GM19099 (cell line): ENCODE results near the gene CARD14.

Experiments used
- POLR2A ChIP-seq: IDR thresholded peaks from 3 replicates; pipeline ENCODE4 v1.6.1; 2011; ENCODE audit warnings: low read depth; ENCODE audit not compliant: insufficient read length; ENCODE audit errors: extremely low read depth

Gene CARD14

DNA sequence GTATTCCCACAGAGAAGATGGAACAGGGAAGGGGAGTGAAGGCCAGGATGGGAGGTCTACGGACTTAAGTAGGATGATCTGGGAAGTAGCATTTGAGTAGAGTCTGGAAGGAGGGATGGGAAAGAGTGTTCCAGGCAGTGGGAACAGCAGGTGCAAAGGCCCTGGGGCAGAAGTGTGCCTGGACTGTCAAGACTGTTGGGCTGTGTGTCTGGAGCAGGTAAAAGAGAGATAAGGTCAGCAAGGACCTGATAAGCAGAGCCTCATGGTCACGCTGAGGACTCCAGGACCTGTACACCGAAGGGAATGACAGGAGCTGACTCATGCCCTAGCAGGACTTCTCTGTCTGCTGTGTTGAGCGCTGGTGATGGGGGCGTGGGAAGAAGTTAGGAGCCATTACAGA lies 723 bp upstream of the CARD14 start:
- no peak for TF ChIP-seq POLR2A

DNA sequence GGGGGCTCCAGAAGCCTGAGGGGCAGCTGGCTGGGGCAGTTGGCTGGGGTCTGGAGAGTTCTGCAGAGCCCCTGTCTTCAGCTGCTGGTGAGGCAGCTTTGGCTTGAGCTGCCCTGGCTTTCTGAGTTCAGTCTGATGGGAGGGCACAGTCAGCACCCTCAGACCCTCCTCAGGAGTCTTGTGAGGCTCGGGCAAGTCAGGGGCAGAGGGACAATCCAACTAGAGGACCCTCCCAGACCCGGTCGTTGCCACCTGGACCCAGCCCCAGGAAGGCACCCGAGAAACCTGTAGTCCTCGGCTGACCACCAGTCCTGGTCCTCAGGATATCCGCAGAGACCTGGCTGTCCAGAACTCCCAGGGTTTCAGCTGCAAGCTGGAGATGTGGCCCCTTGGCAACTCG lies 1.9 kb downstream of the CARD14 start:
- no peak for TF ChIP-seq POLR2A

DNA sequence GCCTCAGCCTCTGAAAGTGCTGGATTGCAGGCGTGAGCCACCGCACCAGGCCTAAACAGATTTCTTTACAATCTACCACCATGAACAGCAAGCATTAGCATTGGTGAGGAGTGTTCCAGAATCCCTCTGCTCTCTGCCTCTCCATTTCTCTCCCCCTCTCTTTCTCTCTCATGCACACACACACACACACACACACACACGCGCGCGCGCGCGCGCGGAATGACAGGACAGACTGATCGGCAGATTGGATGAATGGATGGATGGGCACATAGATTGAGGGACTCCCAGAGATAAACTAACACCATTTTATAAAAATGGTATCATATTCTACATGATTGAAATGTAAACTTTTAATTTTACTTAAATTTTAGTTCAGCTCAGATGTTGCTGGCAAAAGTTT lies 3.3 kb downstream of the CARD14 start:
- TF ChIP-seq POLR2A = no peak

DNA sequence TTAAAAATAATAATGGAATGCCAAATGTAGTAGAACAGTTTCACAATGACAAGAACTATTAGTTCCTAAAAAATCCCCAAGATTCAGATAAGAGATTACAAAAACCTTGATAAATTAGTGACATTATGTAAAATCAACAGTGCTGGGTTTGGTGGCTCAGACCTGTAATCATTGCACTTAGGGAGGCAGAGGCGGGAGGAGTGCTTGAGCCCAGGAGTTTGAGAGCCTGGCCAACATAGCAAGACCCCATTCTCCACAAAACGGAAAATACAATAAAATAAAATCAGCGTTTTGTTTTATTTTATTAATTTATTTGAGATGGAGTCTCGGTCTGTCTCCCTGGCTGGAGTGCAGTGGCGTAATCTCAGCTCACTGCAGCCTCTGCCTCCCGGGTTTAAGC lies 4.1 kb downstream of the CARD14 start:
- TF ChIP-seq POLR2A = no peak

DNA sequence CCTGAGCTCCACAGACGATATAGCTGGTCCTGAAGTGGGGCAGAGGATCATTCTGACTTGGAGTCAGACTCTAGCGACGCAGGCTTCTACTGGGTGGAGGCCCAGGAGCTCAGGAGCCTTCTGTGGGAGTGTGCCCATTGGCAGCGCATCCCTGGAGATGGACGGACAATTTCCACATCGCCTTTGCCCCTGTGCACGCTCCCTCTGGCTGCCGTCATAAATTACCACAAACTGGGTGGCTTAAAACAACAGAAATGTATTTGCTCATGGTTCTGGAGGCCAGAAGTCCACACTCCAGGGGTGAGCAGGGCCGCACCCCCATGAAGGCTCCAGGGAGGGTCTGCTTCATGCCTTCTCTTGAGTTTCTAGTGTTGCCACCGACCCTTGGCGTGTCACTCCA lies 6.9 kb downstream of the CARD14 start:
- no peak for TF ChIP-seq POLR2A

DNA sequence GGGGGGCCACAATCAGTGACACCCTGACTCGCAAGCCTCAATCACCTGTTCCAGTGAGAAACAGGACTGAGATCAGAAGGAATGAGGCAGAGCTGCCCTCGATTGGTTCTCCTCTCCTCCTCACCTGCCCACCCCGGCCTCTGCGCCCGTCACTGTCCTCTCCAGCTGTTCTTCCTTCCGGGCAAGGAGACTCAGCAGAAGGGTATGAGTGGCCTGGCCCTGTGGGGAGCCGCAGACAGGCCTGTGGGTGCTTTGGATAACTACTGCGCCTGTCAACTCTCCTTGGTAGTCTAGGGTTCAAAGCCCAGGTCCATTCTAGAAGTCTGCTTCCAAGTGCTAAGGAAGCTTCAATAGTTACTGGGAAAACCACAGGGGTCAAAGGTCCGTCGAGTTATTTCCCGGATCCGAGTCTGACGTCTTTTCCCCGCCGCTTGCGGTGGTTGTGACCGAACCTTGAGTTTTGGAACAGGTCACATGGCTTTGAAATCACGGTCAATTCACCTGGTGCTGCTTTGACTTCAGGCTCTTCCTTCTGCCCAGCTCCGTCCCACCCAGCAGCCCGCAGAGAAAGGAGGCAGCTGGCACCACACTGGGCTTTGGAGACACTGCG lies 8.3 kb downstream of the CARD14 start:
- TF ChIP-seq POLR2A = no peak

DNA sequence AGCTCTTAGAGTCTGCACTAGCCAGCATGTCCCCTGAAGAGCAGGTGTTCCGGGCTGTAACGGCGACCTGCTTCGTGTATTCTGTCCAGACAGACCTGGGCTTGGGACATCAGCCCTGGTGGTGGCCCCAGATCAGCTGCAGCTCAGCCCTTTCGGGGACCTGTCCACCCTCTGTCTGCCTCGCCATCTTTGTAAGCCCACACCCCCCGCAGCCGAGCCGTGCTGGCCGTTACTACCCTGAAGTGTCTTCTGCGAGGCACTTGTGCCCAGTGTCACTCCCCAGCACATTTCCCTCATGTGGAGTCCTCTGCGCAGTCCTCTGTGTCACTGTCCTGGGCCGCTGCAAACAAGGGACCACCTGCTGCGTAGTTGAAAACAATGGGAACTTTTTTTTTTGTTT lies 10.4 kb downstream of the CARD14 start:
- no peak for TF ChIP-seq POLR2A

DNA sequence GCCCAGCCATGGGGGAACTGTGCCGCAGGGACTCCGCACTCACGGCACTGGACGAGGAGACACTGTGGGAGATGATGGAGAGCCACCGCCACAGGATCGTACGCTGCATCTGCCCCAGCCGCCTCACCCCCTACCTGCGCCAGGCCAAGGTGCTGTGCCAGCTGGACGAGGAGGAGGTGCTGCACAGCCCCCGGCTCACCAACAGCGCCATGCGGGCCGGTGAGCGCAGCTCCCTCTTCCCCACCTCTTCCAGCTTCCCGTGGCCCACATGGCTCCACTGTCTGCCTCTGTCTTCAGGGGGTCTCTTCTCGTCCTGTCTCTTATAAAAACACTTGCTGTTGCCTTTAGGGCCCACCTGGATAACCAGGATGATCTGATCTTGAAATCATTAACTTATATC lies 11.6 kb downstream of the CARD14 start:
- TF ChIP-seq POLR2A = no peak

DNA sequence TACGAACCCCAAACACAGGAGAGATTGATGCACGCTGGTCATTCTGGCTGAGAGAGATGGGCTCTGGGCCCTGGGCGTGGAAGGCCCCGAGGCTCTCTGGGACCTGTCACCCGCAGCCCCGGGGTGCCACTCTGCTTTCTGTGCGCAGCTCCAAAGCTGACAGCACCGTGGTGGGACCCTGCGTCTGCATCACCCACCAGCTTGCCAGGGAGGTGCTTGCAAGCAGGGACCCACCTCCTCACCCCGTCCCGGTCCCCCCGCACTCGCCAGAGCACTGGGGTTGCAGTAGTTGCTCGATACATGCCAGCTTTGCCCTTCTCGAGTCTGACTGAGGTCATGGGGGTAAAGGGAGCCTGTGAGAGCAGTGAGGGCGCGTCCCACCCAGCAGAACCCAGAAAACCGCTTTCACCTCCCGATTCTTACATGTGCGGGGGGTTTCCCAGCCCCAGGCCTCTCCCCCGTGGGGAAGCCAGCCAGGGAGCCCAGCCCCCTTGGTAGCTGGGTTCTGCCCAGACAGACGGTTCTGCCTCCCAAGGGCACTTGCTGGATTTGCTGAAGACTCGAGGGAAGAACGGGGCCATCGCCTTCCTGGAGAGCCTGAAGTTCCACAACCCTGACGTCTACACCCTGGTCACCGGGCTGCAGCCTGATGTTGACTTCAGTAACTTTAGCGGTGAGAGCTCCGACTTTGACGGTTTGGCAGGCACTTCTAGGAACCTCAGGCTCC lies 12.5 kb downstream of the CARD14 start:
- no peak for TF ChIP-seq POLR2A

DNA sequence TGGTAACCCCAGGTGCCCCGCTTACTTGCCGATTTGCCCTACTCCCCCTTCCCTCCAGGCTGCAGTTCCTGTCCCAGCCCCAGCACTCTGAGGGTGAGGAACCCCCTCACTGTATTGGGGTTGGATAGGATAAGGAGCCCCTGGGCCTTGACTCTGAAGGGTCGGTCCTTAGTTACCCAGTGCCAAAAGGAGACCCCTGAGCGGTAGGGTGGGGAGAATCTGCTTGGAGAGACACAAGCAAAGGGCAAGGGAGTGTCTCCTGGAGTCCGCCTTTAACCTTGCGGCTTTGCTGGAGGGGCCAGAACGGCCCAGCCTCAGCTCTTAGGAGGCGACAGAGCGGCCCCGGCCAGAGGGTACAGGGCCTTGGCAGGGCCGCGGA lies 13.0 kb downstream of the CARD14 start:
- TF ChIP-seq POLR2A = no peak

DNA sequence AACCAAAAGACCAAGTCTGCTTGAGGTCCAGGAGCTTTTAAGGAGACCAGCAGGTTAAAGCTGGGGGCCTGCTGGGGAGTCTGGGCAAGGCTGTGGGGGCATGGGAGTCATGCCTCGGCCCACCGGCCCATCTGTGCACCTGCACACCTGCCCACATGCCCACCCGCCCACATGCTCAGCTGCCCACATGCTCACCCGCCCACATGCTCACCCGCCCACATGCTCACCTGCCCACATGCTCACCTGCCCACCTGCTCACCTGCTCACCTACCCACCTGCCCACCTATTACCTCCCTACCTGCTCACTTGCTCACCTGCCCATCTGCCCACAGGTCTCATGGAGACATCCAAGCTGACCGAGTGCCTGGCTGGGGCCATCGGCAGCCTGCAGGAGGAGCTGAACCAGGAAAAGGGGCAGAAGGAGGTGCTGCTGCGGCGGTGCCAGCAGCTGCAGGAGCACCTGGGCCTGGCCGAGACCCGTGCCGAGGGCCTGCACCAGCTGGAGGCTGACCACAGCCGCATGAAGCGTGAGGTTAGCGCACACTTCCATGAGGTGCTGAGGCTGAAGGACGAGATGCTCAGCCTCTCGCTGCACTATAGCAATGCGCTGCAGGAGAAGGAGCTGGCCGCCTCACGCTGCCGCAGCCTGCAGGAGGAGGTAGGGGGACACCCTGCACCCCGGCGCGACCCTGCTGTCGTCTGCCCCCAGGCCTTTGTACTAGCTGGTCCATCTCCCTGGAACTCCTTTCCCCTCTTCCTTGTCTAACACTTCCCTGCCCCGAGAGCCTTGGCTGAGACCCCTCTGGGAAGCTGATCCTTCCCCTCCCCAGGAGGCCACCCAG lies 14.0 kb downstream of the CARD14 start:
- TF ChIP-seq POLR2A = no peak

DNA sequence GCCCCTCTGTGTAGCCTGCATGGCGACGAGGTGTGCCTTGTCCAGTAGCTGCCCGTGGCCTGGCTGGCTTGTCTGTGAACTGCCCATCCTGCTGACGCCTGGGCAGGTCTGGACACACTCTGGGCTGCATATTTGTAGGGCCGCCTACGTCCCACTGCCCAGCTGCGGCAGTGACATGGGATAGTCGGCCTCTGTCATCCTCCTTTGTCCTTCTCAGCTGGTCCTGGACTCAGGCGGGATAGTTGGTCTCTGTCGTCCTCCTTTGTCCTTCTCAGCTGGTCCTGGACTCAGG lies 14.5 kb downstream of the CARD14 start:
- no peak for TF ChIP-seq POLR2A

DNA sequence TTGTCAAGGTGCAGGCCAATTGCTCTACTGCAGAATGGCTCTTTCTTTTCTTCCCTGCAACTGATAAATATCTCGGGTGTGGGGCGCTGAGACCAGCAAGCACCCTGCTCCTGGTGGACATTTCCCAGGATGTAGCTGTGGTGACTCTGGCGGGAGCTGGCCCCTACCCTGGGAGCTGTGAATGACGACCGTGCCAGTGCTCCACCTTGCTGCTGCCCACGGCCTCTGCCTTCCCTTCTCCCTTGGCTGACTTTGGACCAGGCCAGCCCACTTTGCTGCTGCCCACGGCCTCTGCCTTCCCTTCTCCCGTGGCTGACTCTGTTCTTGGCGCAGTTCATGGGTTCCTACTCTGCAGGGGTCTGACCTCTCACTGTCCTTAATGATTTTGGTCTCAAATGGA lies 16.1 kb downstream of the CARD14 start:
- no peak for TF ChIP-seq POLR2A

DNA sequence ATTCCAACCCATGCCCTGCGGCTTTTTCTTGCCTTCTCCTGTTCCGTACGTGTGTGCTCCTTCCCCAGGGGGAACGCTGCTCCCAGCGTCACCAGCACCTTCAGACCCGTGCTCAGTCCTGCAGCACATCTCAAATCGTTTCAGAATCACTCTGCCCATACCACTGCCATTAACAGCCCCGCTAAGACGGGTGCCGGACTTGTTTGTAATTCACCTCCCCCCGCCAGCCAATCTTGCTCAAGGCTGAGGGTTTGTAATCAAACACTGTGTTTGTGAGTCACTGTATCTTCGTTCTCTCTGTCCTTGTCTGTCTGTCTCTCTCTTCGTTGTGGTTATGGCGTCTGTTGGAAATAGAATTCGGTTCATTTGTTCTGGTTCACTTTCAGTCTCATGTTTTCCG lies 17.3 kb downstream of the CARD14 start:
- no peak for TF ChIP-seq POLR2A

DNA sequence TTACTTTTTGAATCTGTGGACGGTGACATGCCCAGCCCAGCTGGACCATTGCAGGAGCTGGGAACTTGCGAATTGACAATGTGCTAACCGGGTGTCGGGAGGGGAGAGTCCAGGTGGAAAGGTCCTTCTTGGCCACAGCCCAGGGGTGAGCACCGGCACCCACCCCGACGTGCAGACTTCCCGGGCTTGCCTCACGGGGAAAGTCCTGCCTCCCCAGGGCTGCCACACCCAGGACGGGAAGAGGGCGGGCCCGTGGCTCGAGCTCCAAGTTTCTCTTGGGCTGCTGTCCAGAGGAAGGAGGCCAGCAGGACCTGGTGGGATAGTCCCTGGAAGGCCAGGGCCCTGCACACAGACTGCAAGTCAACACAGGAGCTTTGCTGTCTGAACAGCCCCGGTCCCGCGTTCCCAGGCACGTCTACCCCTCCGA lies 17.7 kb downstream of the CARD14 start:
- no peak for TF ChIP-seq POLR2A

DNA sequence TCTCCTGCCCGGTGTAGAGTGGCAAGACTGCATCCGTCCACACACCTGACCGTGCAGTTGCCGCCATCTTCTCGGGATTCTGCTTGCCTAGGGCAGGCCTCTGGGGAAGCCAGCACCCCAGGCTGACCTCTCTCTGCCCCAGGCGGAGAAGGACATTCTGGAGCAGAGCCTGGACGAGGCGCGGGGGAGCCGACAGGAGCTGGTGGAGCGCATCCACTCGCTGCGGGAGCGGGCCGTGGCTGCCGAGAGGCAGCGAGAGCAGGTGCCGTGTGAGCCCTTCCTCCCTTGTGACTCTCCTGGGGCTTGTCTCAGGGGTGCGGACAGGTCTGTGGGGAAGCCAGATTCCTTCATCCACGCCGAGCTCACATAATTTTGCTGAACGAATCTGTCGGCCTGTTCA lies 19.8 kb downstream of the CARD14 start:
- TF ChIP-seq POLR2A = no peak
